Measurements from ENCODE around the gene PHACTR3. TPM values are rescaled to one million over a fixed set of nuclear protein-coding genes. Genes with fewer than 3 reads are reported as not detected.

The PHACTR3 gene
- total and polyA plus RNA-seq, 2 experiments from 2014 or later: 0.45 to 0.61 TPM

- Histone ChIP-seq H2AFZ (no peak overlapping the region), H4K20me1 (replicated peaks; ENCODE audit: insufficient read depth) (no peaks in the 10 kb centered on the region), H3K27ac (ENCODE audit: low read depth) (no peak overlapping the region), H3K9me2 (ENCODE audit: insufficient read depth) (no peaks in the 10 kb centered on the region), H3K4me3 (no peak overlapping the region), H3K4me2 (no peak overlapping the region), H3K79me2 (replicated peaks; ENCODE audit: insufficient read depth) (no peaks in the 10 kb centered on the region), H3K4me1 (ENCODE audit: insufficient read depth) (no peaks in the 10 kb centered on the region), H3K27me3 (ENCODE audit: insufficient read depth) (no peaks in the 10 kb centered on the region), H3F3A (replicated peaks; ENCODE audit: low read depth) (no peaks in the 10 kb centered on the region), H3K36me3 (ENCODE audit: insufficient read depth) (no peaks in the 10 kb centered on the region)
- peaks cover 13% of the 10 kb centered on the region for H3K27me3 Mint-ChIP-seq (ENCODE audit: insufficient read depth, low read depth, poor library complexity)
- H3K9me3 Mint-ChIP-seq: no peaks in the 10 kb centered on the region
- TF ChIP-seq REST (IDR thresholded peaks at IDR 0.05; ENCODE audit: unreplicated experiment) (no peak), EZH2 (IDR thresholded peaks at IDR 0.05; ENCODE audit: low read depth, unreplicated experiment) (no peak), ZNF331 (CRISPR knock-in tag; IDR thresholded peaks at IDR 0.05; ENCODE audit: low read depth) (no peak), ETS1 (IDR thresholded peaks at IDR 0.05) (no peak), STAT1 (IDR thresholded peaks at IDR 0.05; ENCODE audit: unreplicated experiment) (no peak), ZNF114 (CRISPR knock-in tag; IDR thresholded peaks at IDR 0.05) (no peak), CTCF (conservative IDR thresholded peaks at IDR 0.05; ENCODE audit: low read depth in 2 of 2) (no peak), POLR2AphosphoS5 (IDR thresholded peaks at IDR 0.05; ENCODE audit: low read depth) (no peak), JUNB (IDR thresholded peaks at IDR 0.05; ENCODE audit: unreplicated experiment) (no peak), NANOG (IDR thresholded peaks at IDR 0.05; ENCODE audit: borderline replicate concordance) (no peak), EZH2phosphoT487 (IDR thresholded peaks at IDR 0.05; ENCODE audit: unreplicated experiment) (no peak), ZNF462 (CRISPR knock-in tag; IDR thresholded peaks at IDR 0.05) (no peak), CREB1 (CRISPR knock-in tag; IDR thresholded peaks at IDR 0.05; ENCODE audit: low read depth) (no peak)
- H3K4me1 Mint-ChIP-seq: peaks cover 11% of the 10 kb centered on the region; the same call in 2 of the 3 replicates
- H3K4me3 Mint-ChIP-seq: no peak overlapping the region
- H3K27ac Mint-ChIP-seq: no peak overlapping the region
- H3K36me3 Mint-ChIP-seq (ENCODE audit: low read depth): no peaks in the 10 kb centered on the region
- ATAC-seq: no peak
- no peak for DNase-seq (ENCODE audit: low spot score)
These were observed 74.6 kb downstream of the PHACTR3 start for GRCh38 chr20:59678951-59679350.
